ENCODE measurements around the gene TEX48.

GRCh38 chr9:114655689-114656088 is 26.3 kb downstream of the TEX48 start:
- TF ChIP-seq CTCF (IDR thresholded peaks at IDR 0.05; ENCODE audit: poor library complexity, severe bottlenecking) (no peak), EZH2 (IDR thresholded peaks at IDR 0.05; ENCODE audit: borderline replicate concordance, insufficient read depth, low read length, poor library complexity, severe bottlenecking) (no peak), POLR2AphosphoS5 (IDR thresholded peaks at IDR 0.05) (no peak), EP300 (conservative IDR thresholded peaks at IDR 0.05; ENCODE audit: poor library complexity, severe bottlenecking) (no peak)
